T-helper 9 cell (primary cell): ENCODE data around the gene CAMK4.
"Not testable (repeated sequence)": the region's sequence is repeated elsewhere in the genome, so short reads cannot be mapped to it uniquely, and the experiment has no call there.

ENCODE experiments used
- DNase-seq: peaks from one replicate; pipeline ENCODE4 v3.0.0-alpha.2; 2020

CAMK4 gene

DNA sequence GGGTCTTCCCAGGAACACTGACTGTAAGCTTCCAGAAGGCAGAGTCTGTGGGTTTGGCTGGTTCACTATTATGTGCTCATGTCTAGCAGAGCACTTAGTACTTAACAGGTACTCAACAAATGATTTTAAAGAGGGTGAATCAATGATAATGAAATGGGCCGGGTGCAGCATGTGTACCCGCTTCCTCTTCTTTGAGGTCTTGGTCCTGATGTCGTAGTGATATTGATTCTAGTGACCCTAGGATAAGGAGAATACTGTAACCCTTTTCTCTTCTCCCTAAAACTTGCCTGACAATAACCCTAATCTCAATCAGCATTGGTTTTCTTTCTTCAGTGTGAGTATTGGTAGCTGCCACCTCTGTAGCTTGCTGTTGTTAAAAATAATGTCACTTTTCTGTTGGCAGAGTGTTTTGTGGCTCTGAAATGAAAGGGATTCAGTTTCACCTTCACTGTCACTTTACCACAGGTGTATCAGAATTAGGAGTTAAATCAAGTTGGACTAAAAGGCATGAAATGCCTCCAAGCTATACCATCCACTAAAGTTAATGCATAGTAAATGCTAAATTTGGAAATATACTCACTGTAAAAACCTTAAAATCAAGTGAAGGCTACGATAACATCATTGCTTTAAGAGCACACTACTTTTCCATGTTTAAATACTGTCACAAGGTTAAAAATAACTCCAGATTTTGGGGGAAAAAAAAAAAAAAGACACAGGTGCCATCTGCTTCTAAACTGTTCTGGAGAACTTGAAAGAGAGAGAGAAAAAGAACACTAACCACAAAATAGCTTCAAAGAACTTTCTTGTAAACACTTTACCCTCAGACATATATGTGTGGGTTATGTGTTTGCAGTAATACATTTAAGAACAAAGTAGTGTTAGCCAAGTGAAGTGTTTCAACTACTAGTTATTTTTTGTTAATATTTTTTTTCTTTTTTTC lies 6.0 kb downstream of the CAMK4 start:
- DNase-seq, result no peak

DNA sequence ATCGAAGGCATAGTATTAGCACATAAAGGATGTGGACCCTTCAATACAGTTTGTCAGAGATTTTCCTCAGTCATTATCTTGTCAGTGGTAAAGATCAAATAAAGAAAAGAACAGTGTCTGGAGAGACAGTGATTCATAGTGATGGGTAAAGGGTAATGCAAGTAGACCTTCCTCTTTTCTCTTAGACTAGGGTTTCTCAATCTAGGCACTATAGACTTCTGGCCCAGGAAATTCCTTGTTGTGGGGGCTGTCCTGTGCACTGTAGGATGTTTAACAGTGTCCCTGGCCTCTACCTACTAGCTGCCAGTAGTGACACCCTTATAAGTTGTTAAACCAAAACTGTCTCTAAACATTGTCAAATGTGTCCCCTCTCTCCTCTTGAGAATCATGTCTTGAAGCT lies 6.9 kb downstream of the CAMK4 start:
- no peak for DNase-seq

DNA sequence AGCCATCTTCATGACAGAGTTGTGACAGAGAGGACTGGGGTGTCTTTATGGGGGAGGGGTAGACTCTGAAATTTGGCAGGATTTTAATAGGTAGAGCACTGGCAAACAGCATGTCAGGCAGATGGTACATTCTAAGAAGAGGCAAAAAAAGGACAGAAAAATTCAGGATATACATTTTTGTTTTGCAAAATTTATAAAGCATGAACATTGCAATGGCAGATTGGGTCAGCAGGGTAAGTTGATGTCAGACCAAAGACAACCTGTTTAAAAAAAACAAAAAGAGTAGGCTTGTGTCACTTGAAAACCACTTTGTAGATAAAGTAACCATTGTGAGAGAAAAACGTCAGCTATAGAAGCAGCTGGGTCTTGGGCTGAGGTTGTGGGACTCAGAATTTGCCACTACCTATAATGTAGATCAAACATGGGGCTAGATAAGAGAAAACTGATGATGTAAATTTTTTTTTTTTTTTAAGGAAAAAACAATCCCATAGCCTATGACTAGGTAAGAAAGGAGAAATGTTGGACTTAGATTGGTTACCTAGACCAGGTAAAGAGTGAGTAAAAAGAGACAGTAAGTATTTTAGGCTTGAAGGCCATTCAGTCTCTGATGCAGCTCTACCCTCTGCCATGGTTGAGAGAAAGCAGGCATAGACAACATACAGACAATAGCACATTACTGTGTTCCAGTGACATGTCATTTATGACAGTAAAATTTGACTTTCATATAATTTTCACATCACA lies 8.3 kb downstream of the CAMK4 start:
- DNase-seq, result no peak

DNA sequence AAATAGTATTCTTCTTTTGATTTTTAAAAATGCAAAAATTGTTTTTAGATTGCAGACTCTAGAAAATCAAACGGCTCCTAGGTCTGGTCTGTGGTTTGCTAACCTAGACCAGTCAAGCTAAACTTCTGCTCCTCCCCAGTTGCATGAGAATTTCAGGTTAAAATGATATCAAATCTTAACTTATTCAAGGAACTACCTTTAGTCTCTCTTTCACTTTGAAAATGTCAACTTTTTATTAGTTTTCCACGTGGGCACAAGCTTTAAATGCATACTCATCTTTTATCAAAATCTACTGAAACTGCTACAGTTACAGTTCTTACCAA lies 8.8 kb downstream of the CAMK4 start:
- no peak for DNase-seq

DNA sequence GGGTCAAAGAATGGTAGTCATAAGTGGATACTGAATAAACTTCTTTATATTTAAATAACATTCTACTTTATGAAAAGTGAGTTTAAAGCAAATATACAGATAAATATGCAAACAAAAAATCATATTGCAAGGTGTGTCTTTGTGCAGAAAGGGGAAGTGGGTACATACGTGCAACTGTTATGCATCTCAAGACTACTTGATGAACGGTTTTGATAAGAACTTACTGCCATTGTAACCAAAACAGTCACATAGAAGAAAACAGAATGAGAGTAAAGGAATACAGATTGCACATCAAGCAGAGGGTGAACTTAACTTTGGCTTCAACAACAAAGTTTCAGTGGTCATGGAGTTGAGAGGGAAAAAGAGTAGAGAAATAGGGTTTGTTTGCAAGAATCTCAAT lies 9.9 kb downstream of the CAMK4 start:
- no peak for DNase-seq

DNA sequence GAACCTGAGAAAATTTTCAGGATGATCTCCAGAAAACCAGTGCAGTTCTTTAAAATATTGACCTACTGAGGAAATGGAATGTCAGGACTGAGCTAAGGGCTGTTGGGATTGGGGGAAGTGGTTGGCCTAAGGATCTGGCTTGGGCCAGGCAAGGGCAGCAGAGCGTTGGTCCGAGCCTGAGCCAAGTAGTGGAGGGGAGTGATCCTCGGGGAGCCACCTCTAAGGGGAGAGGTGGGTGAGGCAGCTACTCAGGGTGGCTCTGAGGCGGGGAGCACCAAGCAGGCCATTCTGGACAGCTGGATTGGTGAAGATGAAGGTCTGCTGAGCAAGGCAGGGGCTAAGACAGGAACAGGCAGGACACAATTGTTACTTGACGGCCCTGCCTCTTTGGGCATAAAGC lies 11.5 kb downstream of the CAMK4 start:
- DNase-seq, result no peak

DNA sequence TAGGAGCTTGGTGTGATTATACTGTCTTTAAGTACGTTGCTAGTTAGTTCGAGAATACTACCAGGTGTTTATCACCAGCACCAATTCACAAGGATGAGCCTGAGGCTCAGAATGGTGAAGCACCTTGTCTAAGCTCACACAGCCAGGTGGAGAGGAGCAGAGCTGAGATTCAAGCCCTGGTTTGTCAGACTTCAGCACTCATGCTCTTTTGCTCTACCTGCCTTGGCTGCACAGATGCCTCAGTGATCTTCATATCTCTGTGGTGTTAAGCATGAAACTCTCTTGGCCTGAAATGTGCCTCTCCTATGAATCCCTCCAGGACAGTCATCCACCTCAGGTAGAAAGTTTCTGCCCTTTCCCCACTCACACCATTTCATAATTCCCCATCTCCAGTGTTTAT lies 12.2 kb downstream of the CAMK4 start:
- no peak for DNase-seq

DNA sequence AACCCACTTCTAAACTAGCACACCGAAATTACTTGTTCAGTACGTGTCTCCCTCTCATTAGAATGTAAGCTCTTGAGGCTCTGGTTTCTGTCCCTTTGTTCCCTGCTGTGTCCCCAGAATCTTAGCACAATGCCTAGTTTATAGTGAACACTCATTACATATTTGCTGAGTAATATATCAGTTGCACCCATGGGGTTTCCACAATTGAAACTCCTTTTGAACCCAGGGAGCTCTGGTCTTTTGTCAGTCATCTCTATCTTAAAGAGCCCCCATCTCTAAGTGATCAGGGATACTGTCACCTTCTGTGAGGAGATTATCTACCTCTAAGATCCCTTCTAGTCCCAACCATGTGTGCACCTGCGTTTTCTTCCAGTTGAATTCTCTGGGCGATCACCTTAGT lies 12.8 kb downstream of the CAMK4 start:
- no peak for DNase-seq

DNA sequence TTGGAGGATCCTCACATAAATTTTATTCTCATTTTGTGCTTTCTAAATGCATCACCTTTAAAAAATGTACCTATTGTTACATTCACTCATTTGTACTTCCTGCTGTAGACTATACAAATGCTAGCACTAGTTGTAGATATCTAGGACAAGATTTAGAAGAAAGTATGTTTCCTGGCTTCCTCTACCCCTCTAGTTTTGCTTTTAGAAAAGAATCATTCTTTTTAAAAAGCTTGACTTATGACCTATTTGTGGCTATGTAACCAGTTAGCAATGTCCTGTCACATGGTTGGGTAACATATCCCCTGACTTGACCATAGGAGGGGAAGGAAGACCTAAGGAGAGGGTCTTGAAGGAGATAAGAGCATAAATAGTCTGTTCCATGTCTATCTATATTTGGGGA lies 13.3 kb downstream of the CAMK4 start:
- no peak for DNase-seq

DNA sequence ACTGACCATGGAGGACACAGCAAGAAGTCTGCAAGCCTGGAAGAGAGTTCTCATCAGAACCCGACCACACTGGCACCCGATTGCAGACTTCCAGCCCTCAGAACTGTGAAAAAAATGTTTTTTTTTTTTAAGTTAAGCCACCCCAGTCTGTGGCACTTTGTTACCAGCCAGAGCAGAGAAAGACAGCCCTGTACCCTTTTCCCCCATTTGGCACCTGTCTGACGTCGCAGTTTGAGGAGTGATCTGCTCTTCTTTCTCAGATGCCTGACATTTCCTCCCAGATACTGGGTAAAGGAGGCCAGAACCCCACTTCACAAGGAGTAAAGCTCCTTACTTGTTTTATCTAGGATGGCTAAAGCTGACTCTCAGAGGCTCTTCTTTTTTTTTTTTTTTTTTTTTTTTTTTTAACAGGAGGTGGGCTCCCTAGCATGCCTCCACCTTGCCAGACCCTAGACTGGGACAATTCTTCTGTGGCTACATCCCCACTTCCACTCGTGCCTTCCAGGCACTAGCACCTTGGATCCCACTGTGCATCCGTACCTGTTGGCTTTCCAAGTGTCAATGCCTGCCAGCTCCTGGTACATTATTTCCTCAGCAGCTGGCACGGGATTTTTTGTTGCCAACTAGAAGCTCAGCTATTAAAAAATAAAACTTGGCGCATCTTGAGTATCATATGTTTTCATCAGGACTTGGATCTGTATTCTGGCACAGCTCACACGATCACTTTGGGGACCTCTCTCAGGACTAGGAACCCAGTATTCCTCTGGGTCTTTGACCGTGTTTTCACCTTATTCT lies 14.4 kb downstream of the CAMK4 start:
- DNase-seq, result no peak

DNA sequence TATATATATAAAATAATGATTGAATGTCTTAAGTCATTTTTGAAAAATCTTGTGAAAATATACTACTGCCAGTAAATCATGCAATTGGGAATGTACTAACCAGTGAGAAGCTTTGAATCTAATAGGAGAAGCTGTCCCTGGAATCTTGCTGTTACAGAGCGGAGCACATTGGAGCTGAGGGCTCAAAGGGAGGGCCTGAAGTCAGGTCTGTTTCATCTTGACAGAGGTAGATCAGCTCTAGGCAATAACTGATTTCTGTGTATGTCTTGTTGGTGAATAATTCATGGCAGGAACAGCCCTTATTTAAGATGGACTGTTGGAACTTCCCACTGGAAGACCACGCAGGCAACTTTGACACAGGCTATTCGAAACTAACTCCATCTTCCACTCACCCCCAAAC lies 17.5 kb downstream of the CAMK4 start:
- no peak for DNase-seq

DNA sequence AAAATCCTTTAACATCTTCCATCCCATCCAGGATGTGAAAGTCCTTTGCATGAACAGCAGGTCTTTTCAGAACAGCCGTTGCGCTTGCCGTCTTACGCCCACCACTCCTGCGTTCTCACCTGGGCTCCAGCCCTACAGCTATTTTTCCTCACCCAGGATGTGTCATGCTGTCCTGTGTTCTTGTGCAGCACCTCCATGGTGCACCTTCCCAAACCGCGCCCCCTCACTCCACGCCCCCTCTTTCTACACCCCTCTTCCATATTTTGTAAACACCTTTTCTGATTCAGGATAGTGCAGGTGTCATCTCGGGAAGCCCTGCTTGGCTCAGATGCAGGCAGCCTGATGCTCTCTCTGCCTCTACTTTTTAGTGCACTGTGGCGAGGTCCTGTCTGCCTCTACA lies 18.4 kb downstream of the CAMK4 start:
- DNase-seq, result no peak

DNA sequence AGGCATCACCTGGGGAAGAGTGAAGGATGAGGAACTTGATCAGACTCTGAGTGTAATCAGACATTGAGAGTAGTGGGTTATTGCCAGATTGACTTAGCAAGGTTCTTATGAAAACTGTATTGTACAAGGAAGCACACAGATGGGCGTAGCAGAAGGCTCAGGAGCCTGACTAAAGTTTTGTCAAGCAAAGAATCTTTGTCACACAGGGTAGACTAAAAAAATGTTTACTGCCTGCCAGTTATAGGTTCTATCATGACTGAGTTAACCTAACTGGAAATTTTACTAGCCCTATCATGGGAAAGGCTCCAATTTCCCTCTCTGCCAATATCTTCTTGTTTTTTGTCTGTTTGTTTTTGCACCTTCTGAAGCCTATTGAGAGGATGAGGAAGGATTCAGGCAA lies 19.1 kb downstream of the CAMK4 start:
- DNase-seq, result no peak

DNA sequence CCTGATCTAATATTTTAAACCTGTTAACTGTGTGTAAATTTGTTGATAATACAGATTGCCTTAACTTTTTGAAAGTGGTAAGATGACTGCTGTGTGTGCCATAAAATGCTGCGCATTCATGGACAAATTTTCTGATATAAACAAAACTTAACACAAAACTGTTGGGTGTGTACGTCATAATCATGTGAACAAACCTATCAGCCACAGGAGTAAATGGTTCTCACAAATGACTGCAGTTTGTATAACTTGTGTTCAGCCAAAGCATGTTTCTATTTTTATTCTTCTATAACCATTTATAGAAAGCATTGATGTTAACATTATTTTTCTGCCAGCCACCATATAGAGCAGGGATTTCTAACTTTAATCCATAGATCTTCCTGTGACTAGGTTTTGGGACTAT lies 21.5 kb downstream of the CAMK4 start:
- no peak for DNase-seq

DNA sequence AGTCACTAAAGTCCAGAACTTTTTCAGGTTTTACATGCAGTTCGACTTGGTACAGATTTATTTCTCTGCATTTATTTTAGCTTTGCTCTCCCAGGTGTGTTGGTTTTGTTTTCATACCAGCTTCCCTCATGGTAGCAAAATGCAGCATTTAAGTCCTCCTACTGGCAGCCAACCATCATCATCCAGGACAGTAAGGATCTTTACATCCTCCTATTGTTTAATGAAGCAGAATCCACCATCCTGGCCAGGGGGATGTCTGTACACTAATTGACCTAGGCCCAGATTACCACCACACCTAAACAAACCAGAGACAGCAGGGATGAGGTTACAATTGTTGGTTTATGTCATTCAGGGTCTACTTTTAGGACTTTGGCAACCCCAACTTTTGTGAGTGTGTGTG lies 22.3 kb downstream of the CAMK4 start:
- no peak for DNase-seq

DNA sequence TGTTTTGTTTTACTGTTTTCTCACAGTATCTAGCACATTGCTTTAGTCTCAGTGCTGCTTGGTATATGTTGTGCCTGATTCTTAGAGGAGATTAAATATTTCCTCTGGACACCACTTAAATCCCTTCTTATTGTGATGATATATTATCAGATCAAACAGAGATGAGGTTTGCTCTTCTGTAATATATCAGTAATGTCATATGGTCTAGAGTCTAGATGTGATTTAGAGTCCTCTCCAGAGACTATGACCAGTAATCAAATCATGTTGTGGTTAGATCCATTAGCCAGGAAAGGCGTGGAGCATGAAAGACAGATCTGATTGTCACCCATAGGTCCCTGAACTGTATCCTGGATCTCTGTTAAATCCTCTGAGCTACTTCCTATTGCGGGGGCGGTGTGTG lies 24.4 kb downstream of the CAMK4 start:
- DNase-seq, result no peak

DNA sequence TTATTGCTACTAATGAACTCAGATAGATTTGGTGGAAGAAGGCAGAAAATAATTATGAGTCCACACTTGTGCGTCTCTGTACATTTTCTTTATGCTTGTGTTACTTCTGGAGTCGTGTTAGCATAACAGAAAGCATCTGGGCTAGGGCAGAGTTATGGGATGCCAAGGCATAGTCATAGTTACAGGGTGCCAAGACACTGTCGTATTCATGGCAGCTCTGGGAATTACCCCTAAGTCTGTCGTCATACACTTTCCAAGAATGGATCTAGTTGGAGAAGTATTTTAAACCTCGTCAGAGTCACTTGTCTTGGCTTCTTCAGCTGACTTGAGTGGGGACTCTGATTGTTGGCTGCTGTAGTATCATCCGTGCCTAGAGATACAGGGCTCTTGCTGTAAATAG lies 27.7 kb downstream of the CAMK4 start:
- DNase-seq, result no peak

DNA sequence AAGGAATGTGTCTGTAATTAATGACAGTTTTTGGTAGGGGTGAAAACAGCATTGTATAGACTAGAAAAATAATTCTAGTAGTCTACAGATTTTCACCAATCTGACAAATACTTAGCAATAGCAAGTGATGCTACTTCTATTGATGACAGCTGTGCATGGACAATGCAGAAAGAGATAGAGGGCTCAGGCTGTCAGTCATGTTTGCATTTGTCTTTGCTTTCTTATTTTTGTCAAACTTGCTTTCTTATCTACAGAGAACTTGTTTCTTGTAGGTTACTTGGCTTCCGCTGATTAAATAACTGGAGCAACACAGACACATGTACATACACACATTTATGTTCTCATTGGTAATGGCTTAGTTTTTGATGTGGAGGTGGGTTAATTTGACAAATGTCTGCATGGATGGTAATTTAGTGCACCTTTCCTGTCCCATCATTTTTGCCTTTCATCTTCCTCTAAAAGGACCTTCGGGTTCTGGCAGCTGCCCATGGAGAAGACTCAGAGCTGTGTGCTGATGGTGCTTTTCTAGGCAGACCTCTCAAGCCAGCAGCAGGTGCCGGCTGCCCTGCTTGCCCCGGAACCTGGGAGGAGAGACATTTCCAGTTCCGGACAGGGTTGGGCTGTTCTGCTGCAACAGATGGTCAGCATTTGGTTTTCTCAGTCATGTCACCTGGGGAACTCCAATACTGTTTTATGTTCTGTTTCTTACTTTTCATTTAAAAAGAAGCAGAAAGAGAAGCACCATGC lies 28.8 kb downstream of the CAMK4 start:
- no peak for DNase-seq

DNA sequence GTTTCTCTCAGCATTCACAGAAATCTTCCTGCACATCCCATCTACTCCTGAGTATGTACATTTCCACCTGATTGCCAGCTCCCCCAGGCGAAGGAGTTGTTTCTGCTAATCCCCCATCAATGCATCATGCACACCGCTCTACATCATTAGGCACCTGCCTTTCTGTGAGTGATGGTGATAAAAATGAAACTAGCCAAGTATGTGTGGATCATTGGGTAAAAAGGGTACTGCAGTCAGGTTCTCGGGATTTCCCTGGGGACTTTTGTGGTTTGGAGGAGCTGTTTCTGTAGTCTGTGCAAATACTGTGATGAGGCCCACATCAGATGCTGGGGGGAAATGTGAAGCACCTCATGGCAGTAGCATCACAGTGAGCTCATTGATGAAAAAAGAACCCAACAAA lies 30.4 kb downstream of the CAMK4 start:
- peak; percentile 39 for DNase-seq

DNA sequence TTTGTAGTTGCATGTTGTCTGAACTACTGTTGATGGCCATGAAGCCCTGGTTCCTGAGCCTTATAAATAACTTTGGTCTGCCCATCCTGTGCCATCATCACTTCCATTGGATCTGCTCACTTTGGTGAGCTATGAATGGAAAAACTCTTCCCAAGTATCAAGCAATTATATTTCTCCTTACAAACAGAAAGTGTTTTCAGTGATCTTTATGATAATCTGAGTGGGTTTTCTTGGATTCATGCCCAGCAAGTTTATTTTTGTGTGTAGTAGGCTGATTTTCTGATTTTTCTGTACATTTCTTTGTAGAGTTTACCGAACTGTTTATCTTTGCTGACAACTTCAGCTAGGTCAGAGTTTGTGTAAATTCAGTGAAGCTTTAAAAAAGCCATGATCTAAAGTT lies 31.0 kb downstream of the CAMK4 start:
- DNase-seq, result no peak

DNA sequence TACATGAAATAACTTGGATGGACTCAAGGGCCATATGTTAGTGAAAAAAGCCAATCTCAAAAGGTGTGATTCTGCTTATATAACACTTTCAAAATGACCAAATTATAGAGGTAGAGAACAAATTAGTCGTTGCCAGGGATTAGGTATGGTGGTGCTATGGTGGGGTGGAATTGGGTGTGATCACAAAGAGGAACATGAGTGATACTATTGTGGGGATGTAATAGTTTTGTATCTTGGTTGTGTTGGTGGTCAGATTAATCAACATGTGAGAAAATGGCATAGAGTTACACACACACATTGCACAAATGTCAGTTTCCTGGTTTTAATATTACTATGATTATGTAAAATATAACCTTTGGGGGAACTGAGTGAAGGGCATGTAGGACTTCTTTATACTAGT lies 31.9 kb downstream of the CAMK4 start:
- DNase-seq, result no peak

DNA sequence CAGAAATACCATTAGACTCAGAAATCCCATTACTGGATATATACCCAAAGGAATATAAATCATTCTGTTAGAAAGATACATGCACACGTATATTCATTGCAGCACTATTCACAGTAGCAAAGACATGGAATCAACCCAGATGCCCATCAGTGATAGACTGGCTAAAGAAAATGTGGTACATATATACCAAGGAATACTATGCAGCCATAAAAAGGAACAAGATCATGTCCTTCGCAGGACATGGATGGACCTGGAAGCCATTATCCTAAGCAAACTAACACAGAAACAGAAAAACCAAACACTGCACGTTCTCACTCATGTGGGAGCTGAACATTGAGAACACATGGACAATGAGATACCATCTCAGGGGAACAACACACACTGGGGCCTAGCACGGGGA lies 33.4 kb downstream of the CAMK4 start:
- DNase-seq, result not testable (repeated sequence)

DNA sequence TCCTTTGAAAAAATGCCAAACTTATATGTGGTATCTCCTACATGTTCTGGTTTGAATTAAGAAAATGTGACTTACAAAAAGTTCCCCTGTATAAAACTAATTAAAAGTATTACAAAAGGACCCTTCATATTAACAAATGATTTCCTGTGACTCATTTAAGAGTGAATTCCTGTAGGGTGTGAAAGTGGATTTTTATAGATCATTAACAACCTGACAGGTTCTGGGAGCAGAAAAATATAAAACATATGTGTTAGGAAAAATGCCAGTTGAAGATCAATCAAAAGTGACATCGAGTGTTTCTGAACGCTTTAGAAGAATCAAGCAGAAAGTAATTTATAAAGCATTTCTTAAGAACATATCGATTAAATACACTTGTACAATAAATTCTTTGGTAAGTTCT lies 35.5 kb downstream of the CAMK4 start:
- no peak for DNase-seq
